RWPE1 (cell line): Measurements from ENCODE around the gene ANGEL1.

ENCODE experiments used
- CTCF ChIA-PET: fragments of 350-600 bp; sonication (Branson Sonifier 250); formaldehyde crosslinking; extraction: SDS; loops from one replicate; lab custom pipeline; 2021; lab: Yijun Ruan, JAX
- POLR2A ChIA-PET: fragments of 400-600 bp; formaldehyde crosslinking; extraction: SDS; loops from one replicate; lab custom pipeline; 2020; ENCODE audit warnings: antibody characterized with exemption; ENCODE audit not compliant: low non-redundant PET; lab: Yijun Ruan, JAX
- DNase-seq: peaks from one replicate; pipeline ENCODE4 v3.0.0; 2012; ENCODE audit warnings: low spot score
- H3K27ac ChIP-seq: fragments of 450-650 bp; 2 replicates; pipeline ENCODE4 v1.5.1; 2017
- CTCF ChIP-seq: fragments of 450-650 bp; conservative IDR thresholded peaks from 2 replicates; pipeline ENCODE4 v1.5.1; 2017; ENCODE audit warnings: low read depth, mild to moderate bottlenecking

Gene ANGEL1

GRCh38 chr14:76846331-76847047, 33.8 kb upstream of the ANGEL1 start:
- ChIA-PET POLR2A (no interaction called here), CTCF (no interaction called here)
- H3K27ac ChIP-seq = no peak overlapping the region
- no peak for DNase-seq
- no peak for TF ChIP-seq CTCF

GRCh38 chr14:76844223-76844622, 31.5 kb upstream of the ANGEL1 start:
- ChIA-PET POLR2A (no interaction called here), CTCF (no interaction called here)
- no peak for TF ChIP-seq CTCF
- DNase-seq = no peak
- no peak overlapping the region for H3K27ac ChIP-seq

GRCh38 chr14:76842414-76842813, 29.7 kb upstream of the ANGEL1 start:
- no peak overlapping the region for H3K27ac ChIP-seq
- CTCF ChIA-PET = no interaction called here
- TF ChIP-seq CTCF = no peak
- POLR2A ChIA-PET = no interaction called here
- no peak for DNase-seq

GRCh38 chr14:76837524-76837923, 24.8 kb upstream of the ANGEL1 start:
- ChIA-PET POLR2A (no interaction called here), CTCF (interaction anchor here (0.6 to 0.7 kb wide), 3 partner anchors 13 to 341 kb away, joined by 3 to 5 read pairs (median 4); no protein-coding TSS in a partner anchor)
- no peak for DNase-seq
- no peak overlapping the region for H3K27ac ChIP-seq
- no peak for TF ChIP-seq CTCF

GRCh38 chr14:76836029-76836630, 23.4 kb upstream of the ANGEL1 start:
- no peak overlapping the region for H3K27ac ChIP-seq
- no peak for DNase-seq
- TF ChIP-seq CTCF = no peak
- ChIA-PET CTCF (no interaction called here), POLR2A (no interaction called here)

- POLR2A ChIA-PET = no interaction called here
- no peak for DNase-seq
- no peak overlapping the region for H3K27ac ChIP-seq
- CTCF ChIA-PET = interaction anchor here (0.8 kb wide), 1 partner anchor 61 kb away, joined by 4 read pairs; no protein-coding TSS in a partner anchor
- TF ChIP-seq CTCF = no peak
These were observed 21.6 kb upstream of the ANGEL1 start for GRCh38 chr14:76834241-76834661.
